Astrocyte (in vitro differentiated cells and primary cell): ENCODE measurements around the gene CCDC12. TPM values are rescaled to one million over a fixed set of nuclear protein-coding genes. Genes with fewer than 3 reads are reported as not detected.

Experiments used
- DNase-seq: peaks from one replicate; pipeline ENCODE4 v3.0.0-alpha.2; 2010; ENCODE audit warnings: low read depth
- FAIRE-seq: peaks from 2 replicates; lab custom pipeline; 2011; peaks lifted over from hg19 to GRCh38; lab: Jason Lieb, UNC
- H2AFZ ChIP-seq: 2 replicates; pipeline ENCODE4 v1.6.0; 2012; ENCODE audit warnings: low read depth, low read length, inconsistent platforms
- H3K27ac ChIP-seq: 2 replicates; pipeline ENCODE4 v1.5.1; 2011; ENCODE audit warnings: low read depth, low read length, inconsistent platforms
- H3K27me3 ChIP-seq: 2 replicates; pipeline ENCODE4 v1.6.0; 2011; ENCODE audit warnings: low read length, inconsistent platforms; ENCODE audit not compliant: insufficient read depth
- H3K36me3 ChIP-seq: 2 replicates; pipeline ENCODE4 v1.5.1; 2011; ENCODE audit warnings: low read length, inconsistent platforms; ENCODE audit not compliant: insufficient read depth
- H3K4me1 ChIP-seq: 2 replicates; pipeline ENCODE4 v1.5.1; 2011; ENCODE audit warnings: low read length, inconsistent platforms; ENCODE audit not compliant: insufficient read depth
- H3K4me2 ChIP-seq: 2 replicates; pipeline ENCODE4 v1.6.0; 2012; ENCODE audit warnings: low read length, inconsistent platforms
- H3K4me3 ChIP-seq: 2 replicates; pipeline ENCODE4 v1.5.1; 2011; ENCODE audit warnings: low read depth, mild to moderate bottlenecking, low read length, inconsistent platforms; ENCODE audit not compliant: insufficient read depth
- H3K79me2 ChIP-seq: 2 replicates; pipeline ENCODE4 v1.6.0; 2012; ENCODE audit warnings: mild to moderate bottlenecking, low read length, inconsistent platforms; ENCODE audit not compliant: insufficient read depth
- H3K9ac ChIP-seq: 2 replicates; pipeline ENCODE4 v1.6.0; 2012; ENCODE audit warnings: mild to moderate bottlenecking, low read length, inconsistent platforms
- H3K9me3 ChIP-seq: 2 replicates; pipeline ENCODE4 v1.5.1; 2012; ENCODE audit warnings: low read depth, mild to moderate bottlenecking, low read length, inconsistent platforms; ENCODE audit not compliant: insufficient read depth
- H4K20me1 ChIP-seq: 2 replicates; pipeline ENCODE4 v1.6.0; 2012; ENCODE audit warnings: low read length, inconsistent platforms; ENCODE audit not compliant: insufficient read depth
- H3K27ac Mint-ChIP-seq: one replicate; pipeline ENCODE4 v1.8.0; 2021; ENCODE audit warnings: mild to moderate bottlenecking, mixed read lengths; ENCODE audit not compliant: unreplicated experiment
- H3K27me3 Mint-ChIP-seq: one replicate; pipeline ENCODE4 v1.8.0; 2021; ENCODE audit warnings: low read depth, mixed read lengths; ENCODE audit not compliant: unreplicated experiment
- H3K36me3 Mint-ChIP-seq: one replicate; pipeline ENCODE4 v1.8.0; 2021; ENCODE audit warnings: low read depth, mixed read lengths; ENCODE audit not compliant: unreplicated experiment
- H3K4me1 Mint-ChIP-seq: one replicate; pipeline ENCODE4 v1.8.0; 2021; ENCODE audit warnings: low read depth, mixed read lengths; ENCODE audit not compliant: unreplicated experiment
- H3K4me3 Mint-ChIP-seq: one replicate; pipeline ENCODE4 v1.8.0; 2021; ENCODE audit warnings: mild to moderate bottlenecking, moderate library complexity, mixed read lengths; ENCODE audit not compliant: unreplicated experiment
- H3K9me3 Mint-ChIP-seq: one replicate; pipeline ENCODE4 v1.8.0; 2021; ENCODE audit warnings: mild to moderate bottlenecking, mixed read lengths; ENCODE audit not compliant: unreplicated experiment
- EZH2 ChIP-seq: IDR thresholded peaks from 2 replicates; pipeline ENCODE4 v1.6.1; 2012; ENCODE audit warnings: mild to moderate bottlenecking, low read length, inconsistent platforms; ENCODE audit not compliant: insufficient read depth
- total RNA-seq: library from RNA; stranded (reverse); gene quantifications from 2 replicates; pipeline ENCODE4 v1.2.1, GENCODE V29; 2021
- TF ChIP-seq, protein P1 (sequence below): IDR thresholded peaks from 2 replicates; pipeline ENCODE4 v1.5.1; 2011; ENCODE audit warnings: low read depth, mild to moderate bottlenecking, inconsistent platforms, low read length, moderate library complexity; ENCODE audit not compliant: insufficient read depth

Gene CCDC12
- total RNA-seq, 1 donor from 2014 or later, result 29.0 TPM

DNA sequence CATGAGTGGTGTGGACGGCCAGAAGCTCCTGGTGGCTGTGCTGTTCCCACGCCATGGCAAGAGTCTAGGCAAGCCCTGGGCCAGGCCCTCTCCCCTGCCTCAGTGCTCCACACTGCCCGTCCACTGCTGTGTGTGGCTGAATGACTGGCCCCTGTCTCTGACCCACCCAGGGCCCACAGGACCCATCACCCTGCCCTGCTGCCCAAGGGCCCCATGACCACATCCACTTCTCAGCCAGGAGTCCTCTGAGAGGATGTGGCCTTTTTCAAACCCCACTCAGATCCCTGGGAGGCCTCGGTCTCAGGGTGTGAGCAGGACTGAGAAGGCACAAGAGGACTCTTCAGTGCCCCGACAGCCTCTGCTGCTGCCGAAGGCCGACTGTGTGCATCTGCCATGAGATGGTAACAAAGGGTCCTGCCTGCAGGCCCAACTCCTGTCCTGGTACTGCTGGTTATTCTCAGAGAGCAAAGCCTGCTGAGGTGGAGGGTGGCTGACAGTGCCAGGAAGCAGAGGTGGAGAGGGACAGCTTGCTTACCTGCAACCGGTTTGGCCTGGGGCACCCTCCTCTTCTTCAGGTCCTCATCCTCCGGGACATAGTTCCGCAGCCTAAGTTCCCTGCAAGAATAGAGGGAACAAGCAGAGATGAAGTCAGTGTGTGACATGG, 51.5 kb downstream of the CCDC12 start:
- Histone ChIP-seq H3K27me3 (no peaks in the 10 kb centered on the region), H3K9me3 (no peaks in the 10 kb centered on the region), H3K36me3 (peaks cover 21% of the 10 kb centered on the region), H3K79me2 (peaks cover 58% of the 10 kb centered on the region), H3K4me1 (peaks cover 9% of the 10 kb centered on the region), H3K27ac (peak overlapping the region; percentile 6), H3K9ac (no peak overlapping the region), H3K4me2 (no peak overlapping the region), H3K4me3 (no peak overlapping the region), H2AFZ (no peak overlapping the region), H4K20me1 (peaks cover 67% of the 10 kb centered on the region)
- H3K9me3 Mint-ChIP-seq, result peaks cover 4% of the 10 kb centered on the region
- peaks cover 2% of the 10 kb centered on the region for H3K4me1 Mint-ChIP-seq
- FAIRE-seq (no peak), DNase-seq (no peak)
- H3K27me3 Mint-ChIP-seq, result no peaks in the 10 kb centered on the region
- H3K4me3 Mint-ChIP-seq, result no peak overlapping the region
- H3K36me3 Mint-ChIP-seq, result peaks cover 23% of the 10 kb centered on the region
- no peak for TF ChIP-seq EZH2
- TF ChIP-seq, protein P1, sequence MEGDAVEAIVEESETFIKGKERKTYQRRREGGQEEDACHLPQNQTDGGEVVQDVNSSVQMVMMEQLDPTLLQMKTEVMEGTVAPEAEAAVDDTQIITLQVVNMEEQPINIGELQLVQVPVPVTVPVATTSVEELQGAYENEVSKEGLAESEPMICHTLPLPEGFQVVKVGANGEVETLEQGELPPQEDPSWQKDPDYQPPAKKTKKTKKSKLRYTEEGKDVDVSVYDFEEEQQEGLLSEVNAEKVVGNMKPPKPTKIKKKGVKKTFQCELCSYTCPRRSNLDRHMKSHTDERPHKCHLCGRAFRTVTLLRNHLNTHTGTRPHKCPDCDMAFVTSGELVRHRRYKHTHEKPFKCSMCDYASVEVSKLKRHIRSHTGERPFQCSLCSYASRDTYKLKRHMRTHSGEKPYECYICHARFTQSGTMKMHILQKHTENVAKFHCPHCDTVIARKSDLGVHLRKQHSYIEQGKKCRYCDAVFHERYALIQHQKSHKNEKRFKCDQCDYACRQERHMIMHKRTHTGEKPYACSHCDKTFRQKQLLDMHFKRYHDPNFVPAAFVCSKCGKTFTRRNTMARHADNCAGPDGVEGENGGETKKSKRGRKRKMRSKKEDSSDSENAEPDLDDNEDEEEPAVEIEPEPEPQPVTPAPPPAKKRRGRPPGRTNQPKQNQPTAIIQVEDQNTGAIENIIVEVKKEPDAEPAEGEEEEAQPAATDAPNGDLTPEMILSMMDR, result no peak
- no peak overlapping the region for H3K27ac Mint-ChIP-seq

DNA sequence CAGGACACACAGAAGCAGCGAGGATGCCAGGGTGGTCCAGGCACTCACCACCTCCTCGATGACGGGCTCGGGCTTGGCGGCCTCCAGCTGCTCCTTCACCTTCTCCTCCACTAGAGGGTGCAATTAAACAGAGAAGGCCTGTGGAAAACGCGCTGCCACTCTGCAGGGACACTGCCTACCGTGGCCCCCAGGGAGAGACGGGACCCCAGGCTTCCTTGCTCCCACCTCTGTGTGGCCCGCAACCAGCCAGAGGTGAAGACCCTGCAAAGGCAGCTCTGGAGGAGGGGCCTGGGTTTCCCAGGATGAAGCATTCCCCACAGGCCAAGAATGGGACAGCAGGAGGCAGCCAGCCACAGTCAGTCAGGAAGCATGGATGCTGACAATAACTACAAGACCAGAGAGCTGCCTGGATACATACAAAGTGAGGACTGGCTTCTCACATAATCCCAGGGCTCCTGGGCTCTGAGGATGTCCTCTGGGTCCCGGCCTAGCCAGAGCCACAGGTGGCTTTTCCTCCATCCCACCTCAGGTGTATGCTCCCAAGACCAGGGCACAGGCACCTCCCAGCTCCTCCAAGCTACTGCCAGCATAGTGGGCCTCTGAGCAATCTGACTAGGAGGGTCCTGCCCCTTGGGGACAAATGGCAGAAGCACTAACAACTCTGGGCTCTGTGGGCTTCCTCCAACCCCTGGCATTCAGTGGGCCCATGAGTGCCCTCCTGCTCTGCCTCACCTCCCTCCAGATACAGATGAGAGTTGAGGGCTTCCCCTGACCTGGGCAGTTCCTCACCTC, 52.8 kb downstream of the CCDC12 start:
- peaks cover 9% of the 10 kb centered on the region for H3K4me1 ChIP-seq
- no peak overlapping the region for H3K27ac Mint-ChIP-seq
- peaks cover 59% of the 10 kb centered on the region for H4K20me1 ChIP-seq
- H3K36me3 Mint-ChIP-seq, result peaks cover 22% of the 10 kb centered on the region
- no peak overlapping the region for H2AFZ ChIP-seq
- DNase-seq (no peak), FAIRE-seq (no peak)
- H3K4me2 ChIP-seq, result no peak overlapping the region
- no peak overlapping the region for H3K9ac ChIP-seq
- TF ChIP-seq EZH2, result no peak
- TF ChIP-seq, protein P1, result peak; percentile 53
- H3K79me2 ChIP-seq, result peaks cover 46% of the 10 kb centered on the region
- peaks cover 4% of the 10 kb centered on the region for H3K9me3 Mint-ChIP-seq
- H3K4me3 Mint-ChIP-seq, result no peak overlapping the region
- H3K27me3 Mint-ChIP-seq, result no peaks in the 10 kb centered on the region
- H3K4me1 Mint-ChIP-seq, result peaks cover 2% of the 10 kb centered on the region
- H3K27me3 ChIP-seq, result no peaks in the 10 kb centered on the region
- H3K9me3 ChIP-seq, result no peaks in the 10 kb centered on the region
- H3K27ac ChIP-seq, result no peak overlapping the region
- peaks cover 26% of the 10 kb centered on the region for H3K36me3 ChIP-seq
- H3K4me3 ChIP-seq, result no peak overlapping the region
